ENCODE data around the gene ATAD3B. TPM values are rescaled to one million over a fixed set of nuclear protein-coding genes. Genes with fewer than 3 reads are reported as not detected.
A peak's percentile ranks its signal among the peaks of the same experiment; 100 is the strongest.

Gene ATAD3B
- polyA plus RNA-seq, 1 donor (not counting 4 experiments of a cell fraction or from before 2014, with no cell fraction given) = 20.6 TPM

- no peaks in the 10 kb centered on the region for H3K27me3 ChIP-seq (ENCODE audit: control insufficient read depth, extremely low read depth, insufficient read depth, low read length)
- H3K9me3 ChIP-seq (ENCODE audit: control insufficient read depth, low read depth, low read length) = no peaks in the 10 kb centered on the region
- no peak overlapping the region for H3K27ac ChIP-seq (ENCODE audit: control insufficient read depth, insufficient read depth, low read length)
- no peaks in the 10 kb centered on the region for H3K9me1 ChIP-seq (ENCODE audit: control insufficient read depth, extremely low read depth, insufficient read depth, low read length)
- no peak for TF ChIP-seq EZH2 (IDR thresholded peaks at IDR 0.05; ENCODE audit: low read length)
- no peak for TF ChIP-seq CTCF (optimal IDR thresholded peaks at IDR 0.05 in 1 of 3, IDR thresholded peaks at IDR 0.05 in 1 of 3, conservative IDR thresholded peaks at IDR 0.05 in 1 of 3; ENCODE audit: extremely low read depth in 1 of 3, insufficient read depth in 2 of 3, low read length in 3 of 3)
- H2AFZ ChIP-seq (ENCODE audit: control insufficient read depth, low read length) = peak overlapping the region; percentile 47
- H3K4me3 ChIP-seq (ENCODE audit: control insufficient read depth in 2 of 3, extremely low read depth in 1 of 3, insufficient read depth in 2 of 3, low read depth in 1 of 3, low read length in 3 of 3) = no peak overlapping the region
- no peaks in the 10 kb centered on the region for H4K20me1 ChIP-seq (ENCODE audit: control insufficient read depth, extremely low read depth, insufficient read depth, low read length)
- H3K79me2 ChIP-seq (ENCODE audit: control insufficient read depth, insufficient read depth, low read length) = no peaks in the 10 kb centered on the region
- H3K4me2 ChIP-seq (ENCODE audit: control insufficient read depth, extremely low read depth, insufficient read depth, low read depth, low read length) = peak overlapping the region; percentile 45
- H3K9ac ChIP-seq (ENCODE audit: control insufficient read depth, extremely low read depth, insufficient read depth, low read length) = no peak overlapping the region
- dilution Hi-C loops (cut with MboI; ENCODE audit: extremely low pct_ligation_motif_present, low sequenced_read_pairs) = no loop called here
- DNase-seq (ENCODE audit: low read depth, low spot score) (no peak), FAIRE-seq (no peak)
- peaks cover 12% of the 10 kb centered on the region for H3K4me1 ChIP-seq (ENCODE audit: control insufficient read depth, extremely low read depth, insufficient read depth, low read length)
- H3K36me3 ChIP-seq (ENCODE audit: control insufficient read depth in 2 of 2, extremely low read depth in 1 of 2, insufficient read depth in 2 of 2, low read length in 2 of 2) = no peaks in the 10 kb centered on the region
These were observed 9.7 kb upstream of the ATAD3B start for GRCh38 chr1:1461721-1462317.

- Histone ChIP-seq H3K36me3 (ENCODE audit: control insufficient read depth in 2 of 2, extremely low read depth in 1 of 2, insufficient read depth in 2 of 2, low read length in 2 of 2) (no peaks in the 10 kb centered on the region), H3K27me3 (ENCODE audit: control insufficient read depth, extremely low read depth, insufficient read depth, low read length) (no peaks in the 10 kb centered on the region), H3K9ac (ENCODE audit: control insufficient read depth, extremely low read depth, insufficient read depth, low read length) (no peak overlapping the region), H3K4me1 (ENCODE audit: control insufficient read depth, extremely low read depth, insufficient read depth, low read length) (peaks cover 12% of the 10 kb centered on the region), H3K9me3 (ENCODE audit: control insufficient read depth, low read depth, low read length) (no peaks in the 10 kb centered on the region), H3K79me2 (ENCODE audit: control insufficient read depth, insufficient read depth, low read length) (no peaks in the 10 kb centered on the region), H4K20me1 (ENCODE audit: control insufficient read depth, extremely low read depth, insufficient read depth, low read length) (no peaks in the 10 kb centered on the region), H3K4me2 (ENCODE audit: control insufficient read depth, extremely low read depth, insufficient read depth, low read depth, low read length) (peak overlapping the region; percentile 45), H3K9me1 (ENCODE audit: control insufficient read depth, extremely low read depth, insufficient read depth, low read length) (no peaks in the 10 kb centered on the region), H3K4me3 (ENCODE audit: control insufficient read depth in 2 of 3, extremely low read depth in 1 of 3, insufficient read depth in 2 of 3, low read depth in 1 of 3, low read length in 3 of 3) (no peak overlapping the region), H2AFZ (ENCODE audit: control insufficient read depth, low read length) (peak overlapping the region; percentile 47), H3K27ac (ENCODE audit: control insufficient read depth, insufficient read depth, low read length) (no peak overlapping the region)
- dilution Hi-C loops (cut with MboI; ENCODE audit: extremely low pct_ligation_motif_present, low sequenced_read_pairs) = no loop called here
- DNase-seq (ENCODE audit: low read depth, low spot score) = peak; percentile 7
- FAIRE-seq = no peak
- TF ChIP-seq EZH2 (IDR thresholded peaks at IDR 0.05; ENCODE audit: low read length) = no peak
- TF ChIP-seq CTCF (optimal IDR thresholded peaks at IDR 0.05 in 1 of 3, IDR thresholded peaks at IDR 0.05 in 1 of 3, conservative IDR thresholded peaks at IDR 0.05 in 1 of 3; ENCODE audit: extremely low read depth in 1 of 3, insufficient read depth in 2 of 3, low read length in 3 of 3) = no peak
These were observed 9.1 kb upstream of the ATAD3B start for GRCh38 chr1:1462318-1462966.
